Kidney epithelial cell (primary cell): ENCODE data around the gene EDDM13. TPM values are rescaled to one million over a fixed set of nuclear protein-coding genes. Genes with fewer than 3 reads are reported as not detected.

Experiments
- DNase-seq: peaks from one replicate; pipeline ENCODE4 v3.0.0-alpha.2; 2010; ENCODE audit warnings: low read depth
- H3K27me3 ChIP-seq: 2 replicates; pipeline ENCODE4 v1.6.0; 2011; ENCODE audit warnings: low read length; ENCODE audit not compliant: control insufficient read depth, insufficient read depth
- H3K36me3 ChIP-seq: 2 replicates; pipeline ENCODE4 v1.5.1; 2011; ENCODE audit warnings: low read length; ENCODE audit not compliant: control insufficient read depth, insufficient read depth
- H3K4me3 ChIP-seq: 2 replicates; pipeline ENCODE4 v1.5.1; 2011; ENCODE audit warnings: low read depth, mild to moderate bottlenecking, control low read depth, low read length
- CTCF ChIP-seq: IDR thresholded peaks from 2 replicates; pipeline ENCODE4 v1.5.1; 2011; ENCODE audit warnings: mild to moderate bottlenecking, moderate library complexity, low read length, control low read depth, inconsistent platforms; ENCODE audit not compliant: insufficient read depth, poor library complexity, severe bottlenecking
- total RNA-seq: library from RNA; depleted of rRNA; stranded (reverse); fragments of >200 nt; gene quantifications from 2 replicates; pipeline ENCODE4 v1.2.3, GENCODE V29; 2015

Gene EDDM13
- total RNA-seq, 1 donor from 2014 or later, result not detected

- Histone ChIP-seq H3K4me3 (peak overlapping the region; percentile 94), H3K27me3 (no peaks in the 10 kb centered on the region), H3K36me3 (no peaks in the 10 kb centered on the region)
- no peak for DNase-seq
- no peak for TF ChIP-seq CTCF
These were observed 41.5 kb downstream of the EDDM13 start for GRCh38 chr19:56314018-56314380.

- no peaks in the 10 kb centered on the region for H3K27me3 ChIP-seq
- no peak for TF ChIP-seq CTCF
- H3K36me3 ChIP-seq, result no peaks in the 10 kb centered on the region
- H3K4me3 ChIP-seq, result peak within 1 kb of the TSS; percentile 94
- DNase-seq, result peak; percentile 69
These were observed 42.0 kb downstream of the EDDM13 start, which contains the start of gene ZSCAN5A for GRCh38 chr19:56314381-56315076. Gene ZSCAN5A, minus strand, starts transcription at chr19:56314839. Its CDS starts 89,793 bp downstream, at chr19:56225046.

- peak overlapping the region; percentile 94 for H3K4me3 ChIP-seq
- no peaks in the 10 kb centered on the region for H3K27me3 ChIP-seq
- DNase-seq, result peak; percentile 90
- no peak for TF ChIP-seq CTCF
- no peaks in the 10 kb centered on the region for H3K36me3 ChIP-seq
These were observed 42.7 kb downstream of the EDDM13 start for GRCh38 chr19:56315077-56315828.

GRCh38 chr19:56316728-56317127 is 44.2 kb downstream of the EDDM13 start:
- Histone ChIP-seq H3K36me3 (no peaks in the 10 kb centered on the region), H3K4me3 (no peak overlapping the region), H3K27me3 (no peaks in the 10 kb centered on the region)
- TF ChIP-seq CTCF, result no peak
- no peak for DNase-seq

GRCh38 chr19:56317749-56318148 is 45.2 kb downstream of the EDDM13 start:
- no peak for TF ChIP-seq CTCF

More at GRCh38 chr19:56317749-56318148, 45.2 kb downstream of the EDDM13 start:
- Histone ChIP-seq H3K27me3 (no peaks in the 10 kb centered on the region), H3K4me3 (no peak overlapping the region), H3K36me3 (no peaks in the 10 kb centered on the region)
- no peak for DNase-seq
